AG08395 (cell line): ENCODE measurements around the gene ZNF444.
"Not testable (repeated sequence)": the region's sequence is repeated elsewhere in the genome, so short reads cannot be mapped to it uniquely, and the experiment has no call there.

Experiments
- DNase-seq: peaks from one replicate; pipeline ENCODE4 v3.0.0; 2012; ENCODE audit warnings: mixed read lengths, low spot score

ZNF444 gene

DNA sequence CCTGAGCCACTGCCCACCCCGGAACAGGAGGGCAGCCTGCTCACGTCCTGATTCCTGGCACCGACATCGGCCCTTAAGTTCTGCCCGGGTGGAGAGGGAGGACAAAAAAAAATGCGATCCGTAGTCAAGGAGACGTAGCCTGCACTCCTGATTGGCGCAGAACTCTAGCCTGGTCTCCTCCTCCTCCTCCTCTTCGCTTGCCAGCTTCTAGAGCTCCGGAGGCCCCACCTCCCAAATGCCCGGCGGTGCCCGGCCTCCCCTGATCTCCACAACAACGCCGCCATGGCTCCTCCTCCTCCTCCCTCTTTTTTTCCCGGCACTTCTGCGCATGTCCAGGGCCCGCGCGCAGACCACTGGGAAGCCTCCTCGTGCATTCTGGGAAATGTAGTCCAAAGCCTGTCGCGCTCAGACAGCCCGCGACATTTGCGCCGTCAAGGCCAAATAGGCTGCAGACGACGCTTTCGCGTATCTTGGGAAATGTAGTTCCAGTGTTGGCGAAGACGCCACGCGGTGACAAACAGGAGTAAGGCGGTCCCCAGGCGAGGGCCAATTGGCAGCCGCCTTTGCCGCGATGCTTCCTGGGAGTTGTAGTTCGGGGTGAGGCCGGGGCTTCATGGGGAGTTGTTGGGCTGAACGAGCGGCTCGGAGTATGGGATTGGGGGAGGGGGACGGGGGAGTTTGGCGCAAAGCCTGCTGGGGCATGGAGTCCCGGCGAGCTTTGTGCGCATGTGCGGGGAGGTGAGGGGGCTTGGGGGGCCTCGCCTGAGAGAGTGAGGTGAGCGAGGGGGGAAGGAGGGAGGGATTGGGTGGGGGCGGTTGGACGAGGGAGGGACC, at the start of gene ZNF444:
Gene ZNF444 (plus strand): TSS at position 705 of the 834 bp plus-strand sequence. CDS start 5,625 bp downstream, outside the sequence.
- DNase-seq: peak; percentile 100

DNA sequence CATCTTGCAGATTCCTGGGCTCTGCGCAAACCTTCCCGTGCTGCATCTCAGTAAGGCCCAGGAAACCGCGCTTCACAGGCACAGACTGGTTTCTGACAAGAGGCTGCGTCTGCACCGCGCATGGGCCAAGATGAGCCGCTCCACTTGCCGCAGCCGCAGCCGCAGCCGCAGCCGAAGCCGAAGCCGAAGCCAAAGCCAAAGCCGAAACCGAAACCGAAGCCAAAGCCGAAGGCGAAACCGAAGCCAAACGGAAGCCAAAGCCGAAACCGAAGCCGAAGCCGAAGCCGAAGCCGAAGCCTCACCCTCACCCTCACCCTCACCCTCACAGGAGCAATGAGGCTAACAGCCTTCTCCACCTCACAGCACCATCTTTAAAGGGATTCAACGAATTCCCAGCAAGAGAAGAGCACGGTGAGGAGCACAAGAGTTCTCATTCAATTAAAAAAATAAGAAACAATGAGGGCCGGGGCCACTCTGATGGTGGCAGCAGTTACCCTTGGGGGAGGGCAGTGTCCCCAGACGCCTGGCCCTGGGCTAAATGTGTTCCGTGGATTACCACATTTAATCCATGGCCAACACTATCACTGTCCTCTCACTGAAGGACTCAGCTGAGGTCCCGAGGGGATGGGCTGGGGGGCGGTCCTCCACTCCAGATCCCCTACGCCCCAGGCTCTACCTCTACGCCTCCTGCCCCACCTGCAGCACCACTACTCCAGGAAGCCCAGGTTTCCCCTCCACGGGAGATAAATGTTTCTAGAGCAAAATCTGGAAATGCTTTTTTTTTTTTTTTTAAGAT, 49.1 kb upstream of the ZNF444 start:
- DNase-seq: no peak

DNA sequence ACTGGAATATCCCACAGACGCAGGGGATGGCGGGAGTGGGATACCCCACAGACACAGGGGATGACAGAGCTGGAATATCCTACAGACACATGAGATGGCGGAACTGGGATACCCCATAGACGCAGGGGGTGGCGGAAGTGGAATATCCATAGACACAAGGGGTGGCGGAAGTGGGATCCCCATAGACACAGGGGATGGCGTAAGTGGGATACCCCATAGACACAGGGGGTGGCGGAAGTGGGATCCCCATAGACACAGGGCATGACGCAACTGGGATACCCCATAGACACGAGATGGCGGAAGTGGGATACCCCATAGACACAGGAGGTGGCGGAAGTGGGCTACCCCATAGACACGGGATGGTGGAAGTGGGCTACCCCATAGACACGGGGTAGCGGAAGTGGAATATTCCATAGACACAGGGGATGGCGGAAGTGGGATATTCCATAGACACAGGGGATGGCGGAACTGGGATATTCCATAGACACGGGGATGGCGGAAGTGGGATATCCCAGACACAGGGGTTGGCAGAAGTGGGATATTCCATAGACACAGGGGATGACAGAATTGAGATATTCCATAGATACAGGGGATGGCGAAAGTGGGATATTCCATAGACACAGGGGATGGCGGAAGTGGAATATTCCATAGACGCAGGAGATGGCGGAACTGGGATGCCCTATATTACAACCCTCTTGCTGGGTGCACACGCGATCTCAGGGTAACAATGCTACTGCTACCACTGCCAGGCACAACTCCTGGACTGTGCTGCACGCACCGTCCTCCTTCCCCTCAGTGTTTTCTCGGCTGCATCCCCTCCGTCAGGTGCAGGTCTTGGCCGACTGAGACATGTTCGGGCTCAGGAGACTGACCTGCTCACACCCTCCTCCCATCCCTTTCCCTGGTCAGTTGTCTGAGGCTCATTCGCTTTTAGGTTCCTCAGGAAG, 48.1 kb upstream of the ZNF444 start:
- DNase-seq: no peak

DNA sequence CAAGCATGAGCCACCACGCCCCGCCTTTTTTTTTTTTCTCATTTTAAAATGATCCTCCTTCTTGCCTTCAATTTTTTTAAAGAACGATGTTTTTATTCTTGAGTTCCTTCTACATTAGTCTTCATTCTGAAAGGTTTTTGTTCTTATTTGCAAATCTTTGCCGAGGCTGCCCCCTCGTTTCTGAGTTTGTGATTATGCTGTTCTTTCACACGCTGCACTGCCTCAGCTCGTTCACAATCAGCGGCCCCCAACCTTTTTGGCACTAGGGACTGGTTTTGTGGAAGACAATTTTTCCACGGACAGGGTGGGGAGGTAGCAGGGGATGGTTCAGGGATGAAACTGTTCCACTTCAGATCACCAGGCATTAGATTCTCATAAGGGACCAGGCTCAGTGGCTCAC, 46.6 kb upstream of the ZNF444 start:
- DNase-seq: no peak

DNA sequence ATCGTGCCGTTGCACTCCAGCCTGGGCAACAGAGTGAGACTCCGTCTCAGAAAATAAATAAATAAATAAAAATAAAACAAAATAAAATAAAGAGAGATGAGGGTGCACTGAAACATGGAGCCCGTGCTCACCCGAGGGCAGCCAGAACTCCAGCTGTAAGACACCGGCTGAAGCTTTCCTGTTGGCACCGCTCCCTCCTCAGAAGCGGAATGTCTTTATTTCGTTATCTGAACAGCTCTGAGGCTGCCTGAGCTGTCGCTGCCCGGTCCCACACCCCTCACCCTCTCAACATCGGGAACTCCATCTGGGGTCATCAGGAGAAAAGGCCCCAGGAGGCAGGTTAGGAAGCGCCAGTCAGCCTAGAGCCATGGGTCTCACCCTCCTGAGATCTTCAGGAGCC, 44.4 kb upstream of the ZNF444 start:
- DNase-seq: no peak

DNA sequence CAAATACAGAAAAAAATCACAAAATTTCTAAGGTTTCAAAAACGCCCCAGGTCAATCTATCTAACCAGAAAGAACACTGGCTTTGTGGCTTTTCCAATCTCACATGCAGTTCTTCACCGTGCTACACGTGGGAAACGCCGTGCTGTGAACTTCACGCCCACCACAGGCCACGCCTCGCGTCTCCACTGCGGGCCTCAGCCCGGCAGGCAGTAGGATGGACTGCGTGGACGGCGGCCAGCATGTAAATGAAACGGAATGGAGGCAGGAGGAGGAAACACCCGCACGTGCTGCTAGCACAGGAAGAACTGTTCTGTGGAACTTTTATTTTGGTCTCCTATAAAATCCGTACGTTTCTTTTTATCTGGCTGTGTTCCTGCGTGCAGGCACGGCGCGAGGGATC, 43.8 kb upstream of the ZNF444 start:
- DNase-seq: no peak

DNA sequence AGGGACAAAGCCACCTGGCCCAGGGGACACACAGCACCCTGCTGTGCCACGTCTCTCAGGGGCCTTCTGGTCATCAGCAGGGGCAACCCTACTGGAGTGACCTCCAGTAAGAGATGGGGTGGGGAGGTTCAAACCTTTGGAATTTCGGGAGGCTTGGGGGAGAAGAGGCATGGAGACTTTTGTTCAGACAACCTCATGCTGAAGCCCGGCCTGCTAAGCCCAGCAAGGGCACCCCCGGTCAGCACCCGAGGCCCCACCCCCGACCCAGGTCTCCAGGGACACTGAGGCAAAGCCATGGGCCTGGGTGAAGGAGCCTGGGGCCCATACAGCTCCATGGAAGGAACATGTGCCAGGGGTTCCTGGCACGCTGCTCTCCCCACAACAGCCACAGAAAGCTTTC, 43.3 kb upstream of the ZNF444 start:
- no peak for DNase-seq

DNA sequence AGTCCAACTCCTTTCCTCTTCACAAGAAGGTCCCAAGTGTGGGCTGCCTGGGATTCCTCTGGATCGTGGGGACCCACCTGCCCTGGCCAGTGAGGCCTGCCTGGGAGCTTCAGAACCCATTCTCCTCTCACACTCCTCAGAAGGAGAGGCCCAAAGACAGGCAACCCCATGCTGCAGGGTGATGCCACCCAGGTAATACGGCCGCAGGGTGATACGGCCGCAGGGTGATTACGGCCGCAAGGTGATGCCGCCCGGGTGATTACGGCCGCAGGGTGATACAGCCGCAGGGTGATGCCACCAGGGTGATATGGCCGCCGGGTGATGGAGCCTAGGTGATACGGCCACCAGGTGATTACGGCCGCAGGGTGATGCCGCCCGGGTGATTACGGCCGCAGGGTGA, 42.9 kb upstream of the ZNF444 start:
- not testable (repeated sequence) for DNase-seq

DNA sequence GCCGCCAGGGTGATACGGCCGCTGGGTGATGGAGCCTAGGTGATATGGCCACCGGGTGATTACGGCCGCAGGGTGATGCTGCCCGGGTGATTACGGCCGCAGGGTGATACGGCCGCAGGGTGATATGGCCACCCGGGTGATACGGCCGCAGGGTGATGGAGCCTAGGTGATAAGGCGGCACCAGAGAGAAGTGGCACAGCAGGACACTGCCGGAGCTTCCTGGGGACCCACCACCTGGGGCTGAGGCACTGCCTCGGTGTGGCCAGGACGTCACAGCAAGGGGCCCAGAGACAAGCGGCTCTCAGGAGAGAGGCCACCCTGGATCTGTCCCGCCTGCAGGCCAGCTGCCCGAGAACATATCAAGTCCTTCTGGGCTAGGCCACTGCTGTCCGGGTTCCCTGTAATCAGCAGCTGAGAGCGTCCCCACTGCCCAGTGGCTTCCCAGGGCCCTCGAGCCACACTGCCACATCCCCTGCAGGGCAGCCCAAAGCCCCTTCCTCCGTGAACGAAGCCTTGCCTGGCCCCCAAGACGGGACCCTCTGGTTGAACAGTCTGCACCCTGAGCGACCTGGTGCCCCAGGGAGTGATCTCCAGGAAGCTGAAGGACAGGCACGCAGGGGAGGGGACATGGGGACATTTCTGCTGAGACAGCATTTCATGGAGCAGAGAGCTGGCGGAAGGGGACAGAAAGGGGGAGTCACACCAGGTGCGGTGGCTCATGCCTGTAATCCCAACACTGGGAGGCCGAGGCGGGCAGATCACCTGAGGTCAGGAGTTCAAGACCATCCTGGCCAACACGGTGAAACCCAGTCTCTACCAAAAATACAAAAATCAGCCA, 42.1 kb upstream of the ZNF444 start:
- DNase-seq: no peak

DNA sequence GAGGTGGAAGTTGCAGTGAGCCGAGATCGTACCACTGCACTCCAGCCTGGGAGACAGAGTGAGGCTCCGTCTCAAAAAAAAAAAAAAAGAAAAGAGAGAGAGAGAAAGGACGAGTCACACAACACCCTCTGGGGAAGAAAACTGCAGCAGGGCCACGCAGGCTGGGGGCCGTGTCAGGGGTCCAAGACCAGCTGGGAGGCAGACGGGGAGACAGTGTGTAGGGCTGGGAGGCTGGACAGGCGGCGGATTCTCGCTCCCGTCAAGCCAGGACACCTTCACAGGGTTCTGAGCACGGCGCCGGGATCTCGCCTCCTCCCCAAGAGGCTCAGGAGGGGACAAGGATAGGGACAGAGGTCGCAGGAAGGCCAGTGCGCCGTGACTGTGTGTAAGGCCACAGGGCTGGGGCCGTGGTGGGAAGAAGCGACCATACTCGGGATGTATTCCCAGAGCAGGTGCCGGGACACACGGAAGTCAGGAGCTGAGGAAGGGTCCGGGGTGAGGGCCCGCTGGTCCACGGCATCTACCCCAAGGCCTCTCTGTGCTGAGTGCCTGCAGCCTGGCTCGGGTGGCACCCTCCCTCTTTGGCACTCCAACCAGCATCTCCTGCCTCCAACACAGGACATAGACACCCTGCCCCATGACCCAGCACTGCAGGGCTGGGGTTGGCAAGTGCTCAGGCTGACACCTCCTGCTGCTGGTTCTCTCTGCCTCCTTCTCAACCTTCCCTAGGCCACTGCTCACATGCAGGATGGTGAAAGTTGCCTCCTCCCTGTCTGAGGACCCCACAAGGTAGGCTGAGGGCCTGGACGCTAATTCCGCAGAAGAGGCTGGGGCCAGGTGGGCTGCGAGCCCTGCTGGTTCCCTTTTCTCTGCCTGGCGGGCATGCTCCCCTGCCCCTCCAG, 41.2 kb upstream of the ZNF444 start:
- DNase-seq: no peak

DNA sequence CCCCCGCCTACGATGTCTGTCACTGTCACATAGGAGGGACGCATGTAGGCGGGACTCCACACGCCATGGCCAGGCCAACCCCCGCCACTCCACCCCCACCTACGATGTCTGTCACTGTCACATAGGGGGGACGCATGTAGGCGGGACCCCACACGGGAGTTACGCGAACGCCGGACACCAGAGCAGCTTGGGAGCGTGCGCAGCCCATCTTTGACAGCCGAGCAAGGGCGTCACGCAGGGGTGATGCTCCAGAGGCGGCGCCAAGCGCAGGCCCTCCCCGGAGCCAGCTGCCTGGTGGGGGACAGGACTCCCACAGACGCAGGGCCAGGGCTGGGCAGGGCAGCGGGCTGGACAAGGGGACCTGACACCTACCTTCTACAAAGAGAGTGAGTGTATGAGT, 40.0 kb upstream of the ZNF444 start:
- DNase-seq: no peak

DNA sequence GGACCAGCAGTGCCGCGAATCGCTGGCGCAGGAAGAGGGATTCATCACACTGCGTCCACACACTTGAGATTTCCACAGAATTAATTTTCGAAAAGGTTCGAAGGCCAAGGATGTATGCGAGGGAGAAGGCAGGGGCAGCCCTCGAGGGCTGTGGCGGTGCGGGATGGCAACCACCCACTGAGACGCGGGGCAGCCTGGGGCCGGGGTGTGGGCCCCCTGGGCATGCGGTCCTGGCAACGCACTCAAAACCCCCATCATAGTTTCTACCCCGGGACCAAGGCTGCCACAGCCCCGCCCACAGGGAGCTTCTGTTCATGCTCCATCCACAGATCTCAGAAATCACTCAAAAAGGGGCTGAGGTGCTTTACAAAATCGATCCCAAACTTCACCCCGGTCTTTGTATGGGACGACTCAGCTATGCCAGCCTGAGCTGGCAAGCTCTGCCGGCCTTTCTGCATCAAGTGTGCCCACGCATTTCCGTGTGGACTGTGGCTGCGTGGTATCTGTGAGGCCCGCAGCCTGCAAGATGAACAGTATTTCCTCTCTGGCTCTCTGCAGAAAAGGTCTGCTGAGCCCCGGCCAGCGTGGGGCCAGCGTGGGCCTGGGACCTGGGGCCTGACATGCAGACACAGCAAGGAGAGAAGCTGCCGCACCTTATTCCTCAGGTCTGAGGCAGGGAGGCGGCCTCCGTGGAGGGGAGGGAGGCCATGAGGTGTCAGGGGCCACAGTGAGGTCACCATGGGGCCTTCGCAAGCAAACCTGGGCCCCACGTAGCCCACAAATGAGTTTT, 39.1 kb upstream of the ZNF444 start:
- DNase-seq: no peak

DNA sequence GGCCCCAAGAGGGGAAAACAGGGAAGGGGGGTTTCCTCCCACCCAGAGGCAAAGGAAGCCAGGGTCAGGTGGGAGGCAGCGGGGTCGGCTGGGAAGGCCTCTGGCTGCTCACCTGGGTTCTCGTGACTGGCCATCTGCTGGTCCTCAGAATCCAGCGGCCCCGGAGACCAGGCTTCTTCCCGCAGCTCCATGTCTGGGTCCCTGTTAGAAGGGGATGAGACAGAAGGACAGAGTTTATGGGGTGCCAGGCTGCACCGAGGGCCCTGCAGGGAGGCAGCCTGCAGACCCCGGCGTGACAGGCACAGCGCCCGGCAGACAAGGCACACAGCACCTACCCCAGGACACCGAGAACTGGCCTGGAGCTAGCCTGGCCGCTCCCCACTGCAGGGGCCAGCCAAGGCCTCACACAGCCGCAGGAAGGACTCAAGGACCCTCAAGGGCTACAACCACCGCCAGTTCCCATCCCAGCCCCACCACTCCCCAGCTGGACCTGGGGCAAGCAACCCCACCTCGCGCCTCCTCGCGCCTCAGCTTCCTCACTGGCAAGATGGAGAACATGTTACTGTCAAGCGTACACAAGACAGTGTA, 38.0 kb upstream of the ZNF444 start:
- DNase-seq: no peak

DNA sequence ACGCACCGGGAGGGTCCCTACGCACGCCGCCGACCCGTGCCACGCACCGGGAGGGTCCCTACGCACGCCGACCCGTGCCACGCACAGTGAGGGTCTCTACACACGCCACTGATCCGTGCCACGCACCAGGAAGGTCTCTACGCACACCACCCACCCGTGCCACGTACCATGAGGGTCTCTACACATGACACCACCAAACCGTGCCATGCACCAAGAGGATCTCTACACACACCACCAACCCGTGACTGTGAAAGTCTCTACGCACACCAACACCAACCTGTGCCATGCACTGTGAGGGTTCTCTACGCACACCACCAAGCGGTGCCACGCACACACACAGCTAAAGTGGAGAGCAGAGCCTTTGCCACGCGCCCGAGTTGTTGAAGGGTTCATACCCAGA, 36.7 kb upstream of the ZNF444 start:
- DNase-seq: no peak

DNA sequence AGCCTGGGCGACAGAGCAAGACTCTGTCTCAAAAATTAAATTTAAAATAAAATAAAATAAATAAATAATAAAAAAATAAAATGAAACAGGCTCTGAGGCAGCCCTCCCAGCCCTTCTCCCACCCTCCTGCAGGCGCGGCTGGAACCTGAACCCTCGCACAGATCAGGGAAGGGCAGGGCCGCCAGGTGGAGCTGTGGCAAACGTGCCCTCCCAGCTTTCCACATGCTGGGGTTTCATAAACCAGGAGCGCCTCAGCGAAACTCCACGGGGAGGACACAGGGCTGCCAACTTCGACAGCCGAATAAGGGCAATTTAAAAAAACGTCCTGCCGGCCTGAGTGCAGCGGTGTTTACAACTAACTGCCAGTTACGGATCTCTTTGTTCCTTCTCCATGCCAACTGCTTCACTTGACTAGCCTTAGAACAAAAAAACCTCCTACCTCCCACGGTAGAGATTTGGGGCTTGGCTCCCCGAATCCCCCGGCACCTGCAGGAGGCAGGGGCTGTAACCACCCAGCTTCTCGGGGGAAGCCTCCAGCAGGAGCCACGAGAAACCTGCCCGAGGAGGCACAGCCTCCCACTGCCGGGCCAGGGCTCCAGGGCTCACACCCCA, 35.9 kb upstream of the ZNF444 start:
- no peak for DNase-seq

DNA sequence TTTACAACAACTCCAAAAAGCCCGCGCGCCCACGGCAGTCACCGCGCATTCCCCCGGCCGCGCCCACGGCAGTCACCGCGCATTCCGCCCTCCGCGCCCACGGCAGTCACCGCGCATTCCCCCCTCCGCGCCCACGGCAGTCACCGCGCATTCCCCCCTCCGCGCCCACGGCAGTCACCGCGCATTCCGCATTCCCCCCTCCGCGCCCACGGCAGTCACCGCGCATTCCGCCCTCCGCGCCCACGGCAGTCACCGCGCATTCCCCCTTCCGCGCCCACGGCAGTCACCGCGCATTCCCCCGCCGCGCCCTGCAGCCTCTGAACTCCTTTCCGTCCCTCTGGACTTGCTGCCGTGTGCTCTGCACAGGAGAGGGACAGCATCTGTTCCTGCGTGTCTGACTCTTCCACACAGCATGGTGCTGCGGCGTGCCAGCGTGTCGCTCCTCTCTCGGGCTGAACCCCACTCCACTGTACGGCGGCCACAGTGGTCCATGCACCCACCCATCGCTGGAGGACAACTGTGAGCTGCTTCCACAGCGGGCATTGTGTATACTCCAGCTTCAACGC, 35.2 kb upstream of the ZNF444 start:
- not testable (repeated sequence) for DNase-seq

DNA sequence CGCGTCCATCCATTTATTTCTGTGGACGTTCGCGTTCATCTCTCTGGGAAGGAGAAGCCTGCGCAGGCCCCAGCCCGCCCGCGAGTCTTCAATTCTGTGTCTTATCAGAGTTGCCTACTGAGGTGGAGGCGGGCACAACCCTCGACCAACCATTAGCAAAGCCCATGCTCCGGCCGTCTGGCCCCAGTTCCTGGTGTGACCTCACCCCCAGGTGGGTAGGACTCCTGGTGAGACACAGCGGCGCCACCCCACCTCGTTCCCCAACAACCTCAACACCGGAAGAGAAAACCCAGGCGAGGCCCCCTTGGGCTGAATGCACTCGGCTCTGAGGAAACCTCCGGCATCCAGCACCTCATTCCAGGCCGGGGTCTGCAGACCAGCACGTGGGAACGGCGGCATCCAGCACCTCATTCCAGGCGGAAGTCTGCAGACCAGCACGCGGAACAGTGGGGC, 34.7 kb upstream of the ZNF444 start:
- no peak for DNase-seq

DNA sequence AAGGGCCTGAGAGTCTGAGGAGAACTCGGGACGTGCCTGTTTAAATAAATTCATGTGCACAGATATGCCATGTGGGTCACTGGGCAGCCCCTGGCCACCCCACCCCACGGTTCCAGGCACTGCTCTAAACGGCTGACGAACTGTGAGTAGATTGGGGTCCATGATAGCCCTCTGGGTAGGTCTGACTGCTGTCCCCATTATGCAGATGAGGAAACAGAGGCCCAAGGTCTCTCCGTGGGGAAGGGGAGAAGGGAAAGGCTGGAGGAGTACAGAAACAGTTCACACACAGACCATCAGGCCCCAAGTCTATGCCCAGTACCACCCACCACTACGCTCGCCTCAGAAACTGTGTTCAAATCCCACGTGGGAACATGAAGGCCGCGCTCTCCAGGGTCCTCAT, 34.1 kb upstream of the ZNF444 start:
- no peak for DNase-seq
